ENCODE data around the gene IQSEC1. TPM values are rescaled to one million over a fixed set of nuclear protein-coding genes. Genes with fewer than 3 reads are reported as not detected.

The IQSEC1 gene
- polyA plus RNA-seq, 2 of the 4 experiments (the other 2 are of a cell fraction), result 3.7 to 10.7 TPM

DNA sequence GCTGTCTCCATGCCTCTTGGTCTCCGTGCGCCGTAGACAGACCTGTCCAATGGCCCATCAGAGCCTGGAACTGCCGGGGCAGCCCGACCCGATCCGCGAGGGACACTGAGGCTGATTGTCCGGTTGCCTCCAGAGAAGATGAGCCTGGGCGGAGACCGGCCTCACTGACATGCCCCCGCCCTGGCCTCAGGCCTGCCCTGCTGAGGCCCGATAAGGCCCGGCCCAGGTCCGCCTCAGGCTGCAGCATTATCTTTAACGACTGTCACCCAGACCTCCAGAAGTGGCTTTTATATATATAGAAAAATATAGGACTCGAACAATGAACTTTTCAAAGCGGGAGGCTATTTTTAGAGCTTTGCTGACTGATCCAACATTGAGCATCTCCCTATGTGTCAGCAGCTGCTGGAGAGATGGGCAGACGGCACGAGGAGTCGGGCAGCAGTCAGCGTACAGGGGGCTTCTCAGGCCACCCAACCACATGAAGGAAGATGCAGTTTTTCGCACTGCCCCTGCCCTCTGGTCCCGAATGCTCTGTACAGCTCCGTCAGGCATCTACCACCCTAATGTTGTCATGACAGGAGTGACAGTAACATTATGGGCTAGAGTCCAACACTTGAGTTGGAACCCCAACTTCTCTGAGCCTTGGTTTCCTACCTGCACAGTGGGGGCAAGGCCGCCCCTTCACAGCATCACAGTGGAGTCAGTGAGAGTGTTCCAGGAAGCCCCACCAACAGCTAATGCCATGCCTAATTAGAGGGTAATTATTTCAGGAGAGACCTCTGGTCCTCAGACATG lies 119.8 kb downstream of the IQSEC1 start:
- TF ChIP-seq ZSCAN20 (CRISPR knock-in tag; IDR thresholded peaks at IDR 0.05) (no peak), EHMT2 (IDR thresholded peaks at IDR 0.05; ENCODE audit: low read depth) (no peak), RCOR1 (IDR thresholded peaks at IDR 0.05; ENCODE audit: low read depth, low read length) (no peak)
- FAIRE-seq (no peak), DNase-seq (ENCODE audit: low read depth in 1 of 2, low spot score in 1 of 2) (no peak), ATAC-seq (no peak)
- H3K9me3 ChIP-seq, result no peaks in the 10 kb centered on the region
- POLR2A ChIA-PET, result no interaction called here
- CTCF ChIA-PET, result interaction anchor here (0.9 kb wide), 1 partner anchor 31 kb away, joined by 3 read pairs; no protein-coding TSS in a partner anchor
- no peaks in the 10 kb centered on the region for H3K4me1 ChIP-seq
- WGBS (ENCODE audit: missing lambda C conversion rate), result 89% methylated on average over 26 of the region's 26 CpGs
- H3K4me3 ChIP-seq, result no peak overlapping the region
- no peak overlapping the region for H3K27ac ChIP-seq
- no peak overlapping the region for H3K4me2 ChIP-seq

DNA sequence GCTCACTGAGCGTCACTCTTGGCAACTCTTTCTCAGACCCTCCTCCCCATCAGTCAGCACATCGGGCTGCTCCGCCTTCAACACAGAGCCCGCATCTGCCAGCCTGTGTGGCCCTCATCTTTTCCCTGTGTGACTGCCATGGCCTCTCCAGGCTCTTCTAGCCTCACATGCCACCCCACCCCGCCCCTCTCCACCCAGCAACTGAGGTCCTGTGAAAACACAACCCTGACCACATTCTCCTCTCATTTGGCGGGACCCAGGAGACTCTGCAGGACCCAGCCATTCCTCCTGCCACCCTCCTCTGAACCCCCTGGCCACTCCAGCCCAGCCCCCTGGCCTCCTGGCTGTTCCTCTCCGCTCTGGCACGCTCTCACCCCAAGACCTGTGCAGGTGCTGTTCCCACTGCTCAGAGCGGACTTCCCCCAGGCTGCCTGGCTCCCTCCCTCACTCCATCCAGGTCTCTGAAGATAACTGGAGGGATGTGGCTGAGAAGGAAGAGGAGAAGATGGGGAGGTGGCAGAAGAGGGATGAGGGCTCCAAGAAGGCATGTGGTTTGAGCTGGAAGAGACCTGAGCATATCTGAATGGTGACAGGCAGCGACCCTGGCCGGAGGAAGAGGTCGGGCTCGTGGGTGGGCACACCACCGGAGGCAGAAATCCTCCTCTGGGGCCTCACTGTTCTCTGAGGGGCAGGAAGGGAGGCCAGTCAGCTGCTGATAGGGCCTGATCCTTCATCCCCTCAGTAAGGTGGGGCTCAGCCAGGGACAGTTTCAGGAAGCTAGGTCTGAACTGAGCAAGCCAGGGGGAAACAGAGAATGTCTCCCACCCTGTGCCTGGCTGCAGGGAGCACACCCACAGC lies 120.7 kb downstream of the IQSEC1 start:
- no peak overlapping the region for H3K4me2 ChIP-seq
- peaks cover 7% of the 10 kb centered on the region; the same call in 2 of the 3 replicates for H3K4me1 ChIP-seq
- no peaks in the 10 kb centered on the region for H3K9me3 ChIP-seq
- WGBS (ENCODE audit: missing lambda C conversion rate), result 92% methylated on average over 13 of the region's 14 CpGs
- DNase-seq (ENCODE audit: low read depth in 1 of 2, low spot score in 1 of 2) (no peak), FAIRE-seq (no peak), ATAC-seq (no peak)
- no peak for TF ChIP-seq EHMT2 (IDR thresholded peaks at IDR 0.05; ENCODE audit: low read depth)
- H3K27ac ChIP-seq, result no peak overlapping the region
- H3K4me3 ChIP-seq, result no peak overlapping the region
- ChIA-PET CTCF (no interaction called here), POLR2A (no interaction called here)

DNA sequence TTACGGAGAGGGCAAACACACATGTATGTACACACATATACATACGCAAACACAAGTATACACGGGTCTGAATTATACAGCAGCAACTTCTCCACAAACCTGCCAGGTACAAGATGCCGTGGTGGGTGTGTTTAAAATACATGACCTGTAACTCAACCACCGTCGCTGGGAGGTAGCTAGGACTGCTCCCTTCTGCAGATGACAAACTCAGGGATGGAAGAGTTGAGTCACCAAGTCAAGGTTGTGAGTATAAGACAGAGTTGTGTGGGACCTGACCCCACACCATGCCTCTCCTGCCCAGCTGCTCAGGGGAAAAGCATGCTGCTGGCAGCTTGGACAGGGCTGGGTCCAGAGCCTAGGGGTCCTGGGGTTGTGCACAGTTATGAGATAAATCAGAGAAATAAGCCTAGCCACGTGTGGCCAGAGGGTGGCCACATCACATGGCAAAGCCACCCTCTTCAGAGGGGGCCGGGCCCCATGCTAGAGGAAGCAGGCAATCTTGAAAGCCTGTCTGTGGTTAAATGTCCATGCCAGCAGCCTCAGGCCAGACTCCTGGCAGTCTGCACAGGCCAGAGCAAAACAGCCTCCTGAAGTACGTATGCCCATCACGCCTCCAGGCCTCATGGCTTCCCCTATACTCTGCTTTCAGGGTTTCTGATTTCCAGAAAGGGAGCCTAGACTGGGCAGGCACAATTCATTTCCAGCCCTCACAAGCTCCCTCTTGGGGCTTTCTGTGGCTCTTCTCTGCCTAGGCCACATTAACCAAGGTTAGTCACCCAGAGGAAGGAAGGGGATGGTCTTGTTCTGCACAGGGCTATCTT lies 124.1 kb downstream of the IQSEC1 start:
- no peak overlapping the region for H3K4me3 ChIP-seq
- ChIA-PET CTCF (interaction anchor here (1.0 to 3.3 kb wide), 4 partner anchors 12 to 228 kb away, joined by 3 to 12 read pairs (median 4); no protein-coding TSS in a partner anchor), POLR2A (no interaction called here)
- H3K4me2 ChIP-seq, result no peak overlapping the region
- peak; percentile 4 to 16; a peak in 2 of 6 replicates for ATAC-seq
- H3K9me3 ChIP-seq, result no peaks in the 10 kb centered on the region
- no peak for TF ChIP-seq HEYL (CRISPR knock-in tag; IDR thresholded peaks at IDR 0.05)
- no peak for TF ChIP-seq HES2 (IDR thresholded peaks at IDR 0.05)
- no peak for TF ChIP-seq HOXB13 (CRISPR knock-in tag; IDR thresholded peaks at IDR 0.05; ENCODE audit: low read depth)
- TF ChIP-seq GATA3 (IDR thresholded peaks at IDR 0.05; ENCODE audit: borderline replicate concordance), result no peak
- no peak for TF ChIP-seq POLR2A (IDR thresholded peaks at IDR 0.05; ENCODE audit: low read length)
- TF ChIP-seq RFX5 (IDR thresholded peaks at IDR 0.05), result no peak
- no peak for TF ChIP-seq CTCF (IDR thresholded peaks at IDR 0.05)
- no peak for TF ChIP-seq NPAS2 (CRISPR knock-in tag; IDR thresholded peaks at IDR 0.05; ENCODE audit: borderline replicate concordance)
- TF ChIP-seq MAFK (IDR thresholded peaks at IDR 0.05; ENCODE audit: partially characterized antibody), result no peak
- no peak for TF ChIP-seq JUN (IDR thresholded peaks at IDR 0.05)
- TF ChIP-seq MAZ (IDR thresholded peaks at IDR 0.05; ENCODE audit: borderline replicate concordance, low read depth, low read length), result no peak
- TF ChIP-seq HOXA7 (CRISPR knock-in tag; IDR thresholded peaks at IDR 0.05), result no peak
- no peak for TF ChIP-seq EP300 (IDR thresholded peaks at IDR 0.05)
- no peak for TF ChIP-seq POLR2AphosphoS2 (conservative IDR thresholded peaks at IDR 0.05; ENCODE audit: low read length)
- TF ChIP-seq EHF (CRISPR knock-in tag; IDR thresholded peaks at IDR 0.05), result no peak
- no peak for TF ChIP-seq TFCP2L1 (CRISPR knock-in tag; IDR thresholded peaks at IDR 0.05)
- TF ChIP-seq BHLHE40 (IDR thresholded peaks at IDR 0.05; ENCODE audit: low read depth, low read length), result no peak
- no peak for TF ChIP-seq FOXS1 (CRISPR knock-in tag; IDR thresholded peaks at IDR 0.05)
- DNase-seq (ENCODE audit: low read depth in 1 of 2, low spot score in 1 of 2), result no peak
- WGBS (ENCODE audit: missing lambda C conversion rate), result 87% methylated on average over 10 of the region's 10 CpGs
- H3K27ac ChIP-seq, result no peak overlapping the region
- H3K4me1 ChIP-seq, result peaks cover 7% of the 10 kb centered on the region; the same call in 2 of the 3 replicates
- no peak for FAIRE-seq

Data from A549 (cell line).